ENCODE results near the gene MBOAT7.

- TF ChIP-seq RAD21 (IDR thresholded peaks at IDR 0.05) (no peak), CTCF (IDR thresholded peaks at IDR 0.05; ENCODE audit: low read depth, low read length, missing input control) (no peak), REST (IDR thresholded peaks at IDR 0.05) (peak; percentile 76), FOXA1 (IDR thresholded peaks at IDR 0.05) (no peak), ATF3 (IDR thresholded peaks at IDR 0.05) (no peak), JUND (IDR thresholded peaks at IDR 0.05) (no peak), TAF1 (conservative IDR thresholded peaks at IDR 0.05) (no peak), MAX (IDR thresholded peaks at IDR 0.05) (peak; percentile 42), RXRA (IDR thresholded peaks at IDR 0.05) (peak; percentile 12 to 32), HNF4G (IDR thresholded peaks at IDR 0.05) (no peak), NR2F2 (IDR thresholded peaks at IDR 0.05) (peak; percentile 25), EGR1 (IDR thresholded peaks at IDR 0.05; ENCODE audit: low read depth in 2 of 2) (peak in 1 of 2 donors; percentile 84), GABPA (IDR thresholded peaks at IDR 0.05 in 1 of 2, conservative IDR thresholded peaks at IDR 0.05 in 1 of 2) (peak; percentile 55 to 90)
Observed at GRCh38 chr19:54159352-54160181, 29.8 kb downstream of the MBOAT7 start, which contains the start of gene LENG1.
